HG02981 (cell line): Measurements from ENCODE around the gene MRGPRF.

ENCODE experiments used
- ATAC-seq: cut with Tn5 transposase; IDR thresholded peaks from one replicate; pipeline ENCODE4 v1.9.1; 2021; ENCODE audit warnings: mild to moderate bottlenecking, moderate library complexity; ENCODE audit not compliant: unreplicated experiment

MRGPRF gene

GRCh38 chr11:68968306-68969250, 44.5 kb downstream of the MRGPRF start:
- no peak for ATAC-seq

GRCh38 chr11:68966894-68967780, 45.9 kb downstream of the MRGPRF start:
- ATAC-seq = no peak

- ATAC-seq = no peak
Measured at GRCh38 chr11:68965901-68966853, 46.9 kb downstream of the MRGPRF start.

- no peak for ATAC-seq
Measured at GRCh38 chr11:68963779-68964178, 49.3 kb downstream of the MRGPRF start.

DNA sequence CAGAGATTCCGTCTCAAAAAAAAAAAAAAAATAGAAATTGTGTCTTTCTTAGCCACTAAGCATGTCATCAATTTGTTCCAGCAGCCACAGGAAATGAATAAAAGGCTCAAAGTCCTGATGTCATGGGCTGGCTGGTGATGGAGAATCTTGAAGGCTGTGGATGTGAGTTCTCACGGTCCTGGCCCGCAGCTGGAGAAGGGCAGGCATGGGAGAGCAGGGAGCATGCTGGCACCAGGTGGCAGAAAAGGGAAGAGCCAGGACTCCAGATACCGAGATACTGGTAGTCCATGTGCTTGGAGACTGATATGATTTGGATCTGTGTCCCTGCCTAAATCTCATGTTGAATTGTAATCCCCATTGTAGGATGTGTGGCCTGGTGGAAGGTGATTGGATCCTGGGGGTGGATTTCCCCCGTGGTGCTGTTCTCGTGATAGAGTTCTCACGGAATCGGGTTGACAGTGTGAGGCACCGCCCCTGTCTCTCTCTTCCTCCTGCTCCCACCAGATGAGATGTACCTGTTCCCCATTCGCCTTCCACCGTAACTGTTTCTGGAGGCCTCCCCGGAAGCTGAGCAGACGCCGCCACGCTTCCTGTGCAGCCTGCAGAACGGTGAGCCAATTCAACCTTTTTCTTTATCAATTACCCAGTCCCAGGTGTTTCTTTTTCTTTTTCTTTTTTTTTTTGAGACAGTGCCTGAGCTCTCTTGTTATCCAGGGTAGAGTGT, 50.4 kb downstream of the MRGPRF start:
- no peak for ATAC-seq

DNA sequence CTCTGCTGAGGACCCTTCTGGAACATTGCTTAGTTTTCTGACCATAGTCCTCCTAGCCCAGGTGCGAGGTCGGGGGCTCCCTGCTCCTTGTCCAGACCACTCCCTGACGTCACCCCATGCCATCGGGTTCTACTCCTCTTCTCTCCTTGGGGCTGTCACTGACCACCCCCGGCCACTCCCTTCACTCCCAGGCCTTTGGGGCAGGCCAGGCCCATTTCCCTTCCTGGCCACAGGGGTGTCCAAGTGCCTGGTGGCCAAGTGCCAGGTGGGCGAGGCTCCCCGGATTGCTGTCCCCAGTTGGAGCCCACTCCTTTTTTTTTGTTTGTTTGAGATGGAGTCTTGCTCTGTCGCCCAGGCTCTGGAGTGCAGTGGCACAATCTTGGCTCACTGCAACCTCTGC, 51.8 kb downstream of the MRGPRF start:
- no peak for ATAC-seq

DNA sequence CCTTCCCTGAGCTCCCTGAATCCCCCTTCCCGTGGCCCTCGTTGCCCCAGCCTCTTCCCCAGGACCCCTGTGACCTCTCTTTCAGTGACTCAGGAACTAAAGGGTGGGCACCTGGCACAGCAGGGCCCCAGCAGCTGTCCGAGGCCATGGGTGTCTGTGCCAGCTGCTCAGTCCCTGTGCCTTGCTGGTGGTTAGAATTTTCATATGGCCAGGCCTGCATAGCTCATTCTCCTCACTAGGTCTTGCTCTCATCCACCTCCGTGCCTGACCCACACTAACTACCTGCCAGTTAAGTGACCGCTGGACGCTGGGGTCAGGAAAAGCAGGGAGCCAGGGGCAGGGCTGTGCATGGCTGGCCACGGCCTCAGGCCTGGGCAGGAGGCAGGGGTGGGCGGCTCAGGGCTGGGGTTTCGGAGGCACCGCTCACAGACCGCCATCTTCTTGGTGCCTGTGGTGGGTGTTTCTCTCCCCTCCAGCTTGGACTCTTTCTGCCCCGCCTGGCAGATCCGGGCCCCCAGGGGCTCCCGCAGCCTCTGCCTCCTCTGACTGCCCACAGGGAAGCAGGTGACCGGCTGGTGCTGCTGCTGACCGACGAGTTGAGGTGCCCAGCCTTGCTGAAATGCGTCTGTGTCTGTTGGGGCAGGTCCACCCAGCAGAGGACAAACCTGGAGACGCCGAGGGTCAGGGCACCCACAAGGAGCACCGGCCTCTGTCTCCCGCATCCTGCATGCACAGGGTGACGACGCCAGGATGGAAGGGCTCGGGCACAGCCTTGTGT, 52.6 kb downstream of the MRGPRF start:
- ATAC-seq = no peak

GRCh38 chr11:68959465-68960293, 53.4 kb downstream of the MRGPRF start:
- no peak for ATAC-seq

GRCh38 chr11:68958211-68958610, 54.8 kb downstream of the MRGPRF start:
- ATAC-seq = no peak

GRCh38 chr11:68956547-68957254, 56.3 kb downstream of the MRGPRF start:
- ATAC-seq = no peak

DNA sequence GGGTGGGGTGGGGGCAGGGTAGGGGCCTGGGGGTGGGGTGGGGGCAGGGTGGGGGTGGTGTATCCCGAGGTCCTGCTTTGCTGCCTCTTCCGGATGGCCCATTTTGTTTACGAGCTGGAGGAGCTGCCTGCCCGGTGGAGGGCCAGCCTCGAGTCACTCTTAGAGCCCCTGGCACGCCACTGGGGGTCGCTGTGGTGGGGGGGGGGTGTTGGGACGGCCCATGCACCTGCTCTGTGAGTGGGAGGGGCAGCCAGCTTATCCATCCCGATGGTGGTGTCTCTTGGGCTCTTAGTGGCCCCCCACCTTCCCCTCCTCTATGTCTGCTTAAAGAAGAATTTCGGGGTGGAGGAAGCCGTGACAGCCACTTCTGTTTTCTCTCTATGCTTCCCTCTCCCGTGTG, 56.9 kb downstream of the MRGPRF start:
- no peak for ATAC-seq

GRCh38 chr11:68955607-68955958, 57.5 kb downstream of the MRGPRF start:
- no peak for ATAC-seq

DNA sequence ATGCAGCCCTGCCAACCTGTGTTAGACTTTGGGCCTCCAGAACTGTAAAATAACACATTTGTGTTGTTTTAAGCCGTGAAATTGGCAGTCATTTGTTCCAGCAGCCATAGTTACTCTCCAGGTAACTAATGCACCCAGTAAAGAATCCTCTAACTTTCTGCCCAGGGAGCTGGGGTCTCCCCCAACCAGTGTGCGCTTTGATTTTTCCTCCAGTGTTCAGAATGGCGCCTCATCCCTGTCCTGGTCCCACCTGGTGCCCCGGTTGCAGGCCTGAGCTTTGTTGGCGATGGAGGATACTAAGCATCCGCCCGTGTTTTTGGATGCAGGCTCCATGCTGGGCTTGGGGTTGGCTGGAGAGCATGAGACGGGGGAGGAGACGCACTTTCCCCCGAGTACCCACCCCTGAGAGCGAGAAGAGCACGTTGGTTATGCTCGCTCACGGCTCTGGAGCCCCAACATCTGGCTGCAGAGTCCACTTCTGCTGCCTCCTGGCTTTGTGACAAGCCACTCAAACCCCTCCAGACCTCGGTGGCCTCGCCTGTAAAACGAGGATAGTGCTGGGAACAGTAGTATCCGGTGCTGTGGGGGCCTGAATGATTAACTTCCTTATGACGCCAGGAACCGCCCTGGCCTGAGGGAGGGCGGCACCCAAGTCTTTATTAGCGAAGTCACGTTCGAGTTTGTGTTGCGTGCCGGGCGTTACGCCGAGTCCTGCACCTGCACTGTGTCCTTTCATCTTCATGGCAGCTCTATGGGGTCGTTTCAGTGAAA, 58.0 kb downstream of the MRGPRF start:
- no peak for ATAC-seq
